Stimulated activated naive CD8-positive, alpha-beta T cell treated with anti-CD3 and anti-CD28 coated beads, Interleukin-15, Interleukin-2, amounts not matched to agents 100 ng/mL and 50 ng/mL, for 24 hours (primary cell): ENCODE results near the gene UGT1A1.
"Not testable (repeated sequence)": the region's sequence is repeated elsewhere in the genome, so short reads cannot be mapped to it uniquely, and the experiment has no call there.

ENCODE experiments used
- H3K27ac Mint-ChIP-seq: one replicate; pipeline ENCODE4 v1.8.0; 2021; ENCODE audit warnings: mild to moderate bottlenecking, mixed read lengths
- H3K27me3 Mint-ChIP-seq: one replicate; pipeline ENCODE4 v1.8.0; 2021; ENCODE audit warnings: mixed read lengths
- H3K36me3 Mint-ChIP-seq: one replicate; pipeline ENCODE4 v1.8.0; 2021; ENCODE audit warnings: low read depth, mixed read lengths
- H3K4me1 Mint-ChIP-seq: one replicate; pipeline ENCODE4 v1.8.0; 2021; ENCODE audit warnings: low read depth, mixed read lengths
- H3K4me3 Mint-ChIP-seq: one replicate; pipeline ENCODE4 v1.8.0; 2021; ENCODE audit warnings: mild to moderate bottlenecking, mixed read lengths
- H3K9me3 Mint-ChIP-seq: one replicate; pipeline ENCODE4 v1.8.0; 2021; ENCODE audit warnings: mixed read lengths

The UGT1A1 gene

GRCh38 chr2:233760043-233760442 is at the start of gene UGT1A1:
UGT1A1 (plus strand) TSS chr2:233760270; CDS start chr2:233760288, 18 bp downstream.
- no peak within 1 kb of the TSS for H3K27ac Mint-ChIP-seq
- no peaks in the 10 kb centered on the region for H3K9me3 Mint-ChIP-seq
- H3K27me3 Mint-ChIP-seq: peaks cover 20% of the 10 kb centered on the region

GRCh38 chr2:233711312-233712008 is 48.6 kb upstream of the UGT1A1 start:
- Mint-ChIP-seq H3K27me3 (peaks cover 28% of the 10 kb centered on the region), H3K36me3 (no peaks in the 10 kb centered on the region), H3K9me3 (no peaks in the 10 kb centered on the region), H3K27ac (no peak overlapping the region), H3K4me3 (no peak overlapping the region), H3K4me1 (no peaks in the 10 kb centered on the region)

More at GRCh38 chr2:233760043-233760442, at the start of gene UGT1A1:
- H3K36me3 Mint-ChIP-seq: no peaks in the 10 kb centered on the region
- no peaks in the 10 kb centered on the region for H3K4me1 Mint-ChIP-seq
- no peak within 1 kb of the TSS for H3K4me3 Mint-ChIP-seq

- no peak within 1 kb of the TSS for H3K27ac Mint-ChIP-seq
- H3K9me3 Mint-ChIP-seq: no peaks in the 10 kb centered on the region
- no peaks in the 10 kb centered on the region for H3K4me1 Mint-ChIP-seq
- H3K27me3 Mint-ChIP-seq: peaks cover 35% of the 10 kb centered on the region
- H3K4me3 Mint-ChIP-seq: no peak within 1 kb of the TSS
- no peaks in the 10 kb centered on the region for H3K36me3 Mint-ChIP-seq
Measured at GRCh38 chr2:233712611-233713261, 47.3 kb upstream of the UGT1A1 start, which contains the start of gene UGT1A5. UGT1A5 (plus strand) TSS chr2:233712907; CDS start chr2:233712992, 85 bp downstream.

- peaks cover 38% of the 10 kb centered on the region for H3K27me3 Mint-ChIP-seq
- H3K4me3 Mint-ChIP-seq: no peak overlapping the region
- H3K27ac Mint-ChIP-seq: no peak overlapping the region
- H3K4me1 Mint-ChIP-seq: no peaks in the 10 kb centered on the region
- H3K9me3 Mint-ChIP-seq: no peaks in the 10 kb centered on the region
- no peaks in the 10 kb centered on the region for H3K36me3 Mint-ChIP-seq
Measured at GRCh38 chr2:233713262-233713615, 46.8 kb upstream of the UGT1A1 start.

GRCh38 chr2:233714121-233714520 is 45.9 kb upstream of the UGT1A1 start:
- no peak overlapping the region for H3K4me3 Mint-ChIP-seq
- H3K9me3 Mint-ChIP-seq: no peaks in the 10 kb centered on the region
- peaks cover 42% of the 10 kb centered on the region for H3K27me3 Mint-ChIP-seq
- no peak overlapping the region for H3K27ac Mint-ChIP-seq
- H3K36me3 Mint-ChIP-seq: no peaks in the 10 kb centered on the region
- H3K4me1 Mint-ChIP-seq: no peaks in the 10 kb centered on the region

GRCh38 chr2:233718552-233718951 is 41.5 kb upstream of the UGT1A1 start, which contains the start of gene UGT1A4:
UGT1A4 (plus strand) TSS chr2:233718736; CDS start chr2:233718821, 85 bp downstream.
- no peak within 1 kb of the TSS for H3K27ac Mint-ChIP-seq
- H3K9me3 Mint-ChIP-seq: no peaks in the 10 kb centered on the region
- peaks cover 46% of the 10 kb centered on the region for H3K27me3 Mint-ChIP-seq
- H3K4me3 Mint-ChIP-seq: no peak within 1 kb of the TSS
- no peaks in the 10 kb centered on the region for H3K36me3 Mint-ChIP-seq
- no peaks in the 10 kb centered on the region for H3K4me1 Mint-ChIP-seq

GRCh38 chr2:233728723-233729301 is 31.3 kb upstream of the UGT1A1 start, which contains the start of gene UGT1A3:
UGT1A3 (plus strand) TSS chr2:233729042; CDS start chr2:233729127, 85 bp downstream.
- H3K4me3 Mint-ChIP-seq: no peak within 1 kb of the TSS
- H3K27ac Mint-ChIP-seq: no peak within 1 kb of the TSS
- peaks cover 17% of the 10 kb centered on the region for H3K27me3 Mint-ChIP-seq
- H3K36me3 Mint-ChIP-seq: no peaks in the 10 kb centered on the region
- no peaks in the 10 kb centered on the region for H3K9me3 Mint-ChIP-seq
- no peaks in the 10 kb centered on the region for H3K4me1 Mint-ChIP-seq

GRCh38 chr2:233736868-233737653 is 23.0 kb upstream of the UGT1A1 start:
- peaks cover 36% of the 10 kb centered on the region for H3K27me3 Mint-ChIP-seq
- H3K9me3 Mint-ChIP-seq, H3K27ac Mint-ChIP-seq, H3K4me1 Mint-ChIP-seq, H3K36me3 Mint-ChIP-seq, H3K4me3 Mint-ChIP-seq: not testable (repeated sequence)

- peaks cover 22% of the 10 kb centered on the region for H3K27me3 Mint-ChIP-seq
- no peaks in the 10 kb centered on the region for H3K9me3 Mint-ChIP-seq
- H3K27ac Mint-ChIP-seq: no peak overlapping the region
- H3K4me3 Mint-ChIP-seq: no peak overlapping the region
- no peaks in the 10 kb centered on the region for H3K4me1 Mint-ChIP-seq
- H3K36me3 Mint-ChIP-seq: no peaks in the 10 kb centered on the region
Measured at GRCh38 chr2:233740870-233741269, 19.2 kb upstream of the UGT1A1 start.

- Mint-ChIP-seq H3K27ac (no peak overlapping the region), H3K4me1 (no peaks in the 10 kb centered on the region), H3K36me3 (no peaks in the 10 kb centered on the region), H3K9me3 (no peaks in the 10 kb centered on the region), H3K4me3 (no peak overlapping the region), H3K27me3 (peaks cover 17% of the 10 kb centered on the region)
Measured at GRCh38 chr2:233743464-233744259, 16.4 kb upstream of the UGT1A1 start.

- H3K4me3 Mint-ChIP-seq: no peak overlapping the region
- peaks cover 6% of the 10 kb centered on the region for H3K9me3 Mint-ChIP-seq
- H3K27me3 Mint-ChIP-seq: peaks cover 15% of the 10 kb centered on the region
- H3K4me1 Mint-ChIP-seq: no peaks in the 10 kb centered on the region
- no peak overlapping the region for H3K27ac Mint-ChIP-seq
- H3K36me3 Mint-ChIP-seq: no peaks in the 10 kb centered on the region
Measured at GRCh38 chr2:233745073-233745755, 14.9 kb upstream of the UGT1A1 start.

- H3K4me3 Mint-ChIP-seq, H3K27ac Mint-ChIP-seq, H3K9me3 Mint-ChIP-seq, H3K36me3 Mint-ChIP-seq, H3K4me1 Mint-ChIP-seq: not testable (repeated sequence)
- H3K27me3 Mint-ChIP-seq: peaks cover 13% of the 10 kb centered on the region
Measured at GRCh38 chr2:233745838-233746237, 14.2 kb upstream of the UGT1A1 start.

- Mint-ChIP-seq H3K36me3 (no peaks in the 10 kb centered on the region), H3K27ac (no peak overlapping the region), H3K27me3 (peaks cover 13% of the 10 kb centered on the region), H3K4me1 (no peaks in the 10 kb centered on the region), H3K9me3 (peaks cover 10% of the 10 kb centered on the region), H3K4me3 (no peak overlapping the region)
Measured at GRCh38 chr2:233746475-233747282, 13.4 kb upstream of the UGT1A1 start.
